IPS-18a (cell line): ENCODE data around the gene OSBP2.

Source experiments
- H3K27ac ChIP-seq: one replicate; pipeline ENCODE4 v1.5.1; 2013; ENCODE audit warnings: low read length
- H3K27me3 ChIP-seq: one replicate; pipeline ENCODE4 v1.6.1; 2013; ENCODE audit warnings: mild to moderate bottlenecking, low read length; ENCODE audit not compliant: control insufficient read depth, insufficient read depth
- H3K36me3 ChIP-seq: one replicate; pipeline ENCODE4 v1.6.1; 2013; ENCODE audit warnings: low read depth, low read length; ENCODE audit not compliant: control insufficient read depth
- H3K4me1 ChIP-seq: one replicate; pipeline ENCODE4 v1.6.1; 2013; ENCODE audit warnings: low read depth, low read length; ENCODE audit not compliant: control insufficient read depth
- H3K4me3 ChIP-seq: one replicate; pipeline ENCODE4 v1.5.1; 2013; ENCODE audit warnings: low read length
- H3K9ac ChIP-seq: one replicate; pipeline ENCODE4 v1.6.1; 2013; ENCODE audit warnings: mild to moderate bottlenecking, low read length, moderate library complexity
- H3K9me3 ChIP-seq: one replicate; pipeline ENCODE4 v1.6.1; 2013; ENCODE audit warnings: low read depth, low read length; ENCODE audit not compliant: control insufficient read depth

OSBP2 gene

GRCh38 chr22:30747493-30747892, 52.8 kb downstream of the OSBP2 start:
- no peak overlapping the region for H3K4me3 ChIP-seq
- H3K9me3 ChIP-seq: no peaks in the 10 kb centered on the region
- H3K9ac ChIP-seq: no peak overlapping the region
- H3K27me3 ChIP-seq: no peaks in the 10 kb centered on the region
- H3K36me3 ChIP-seq: no peaks in the 10 kb centered on the region
- no peaks in the 10 kb centered on the region for H3K4me1 ChIP-seq
- H3K27ac ChIP-seq: no peak overlapping the region

GRCh38 chr22:30749272-30749671, 54.6 kb downstream of the OSBP2 start:
- no peaks in the 10 kb centered on the region for H3K36me3 ChIP-seq
- no peaks in the 10 kb centered on the region for H3K27me3 ChIP-seq
- no peak overlapping the region for H3K9ac ChIP-seq
- no peaks in the 10 kb centered on the region for H3K9me3 ChIP-seq
- no peak overlapping the region for H3K4me3 ChIP-seq
- H3K27ac ChIP-seq: no peak overlapping the region
- H3K4me1 ChIP-seq: no peaks in the 10 kb centered on the region

GRCh38 chr22:30749849-30750248, 55.2 kb downstream of the OSBP2 start:
- Histone ChIP-seq H3K36me3 (no peaks in the 10 kb centered on the region), H3K27ac (no peak overlapping the region), H3K9ac (no peak overlapping the region), H3K4me1 (no peaks in the 10 kb centered on the region), H3K4me3 (no peak overlapping the region), H3K9me3 (no peaks in the 10 kb centered on the region), H3K27me3 (no peaks in the 10 kb centered on the region)

- H3K27ac ChIP-seq: no peak overlapping the region
- no peaks in the 10 kb centered on the region for H3K36me3 ChIP-seq
- H3K27me3 ChIP-seq: no peaks in the 10 kb centered on the region
- H3K9me3 ChIP-seq: no peaks in the 10 kb centered on the region
- H3K9ac ChIP-seq: no peak overlapping the region
- H3K4me1 ChIP-seq: no peaks in the 10 kb centered on the region
- no peak overlapping the region for H3K4me3 ChIP-seq
These were observed 56.9 kb downstream of the OSBP2 start for GRCh38 chr22:30751529-30751928.

GRCh38 chr22:30752771-30753170, 58.1 kb downstream of the OSBP2 start:
- no peaks in the 10 kb centered on the region for H3K36me3 ChIP-seq
- H3K27me3 ChIP-seq: no peaks in the 10 kb centered on the region
- H3K9ac ChIP-seq: no peak overlapping the region
- no peak overlapping the region for H3K4me3 ChIP-seq
- H3K27ac ChIP-seq: no peak overlapping the region
- no peaks in the 10 kb centered on the region for H3K9me3 ChIP-seq
- H3K4me1 ChIP-seq: no peaks in the 10 kb centered on the region

- Histone ChIP-seq H3K27ac (no peak overlapping the region), H3K9ac (no peak overlapping the region), H3K27me3 (no peaks in the 10 kb centered on the region), H3K4me3 (no peak overlapping the region), H3K9me3 (no peaks in the 10 kb centered on the region), H3K4me1 (no peaks in the 10 kb centered on the region), H3K36me3 (no peaks in the 10 kb centered on the region)
These were observed 59.0 kb downstream of the OSBP2 start for GRCh38 chr22:30753701-30754100.

- no peaks in the 10 kb centered on the region for H3K36me3 ChIP-seq
- H3K4me1 ChIP-seq: no peaks in the 10 kb centered on the region
- no peaks in the 10 kb centered on the region for H3K9me3 ChIP-seq
- no peaks in the 10 kb centered on the region for H3K27me3 ChIP-seq
- H3K9ac ChIP-seq: no peak overlapping the region
- no peak overlapping the region for H3K27ac ChIP-seq
- no peak overlapping the region for H3K4me3 ChIP-seq
These were observed 59.8 kb downstream of the OSBP2 start for GRCh38 chr22:30754521-30754920.

GRCh38 chr22:30754971-30755758, 60.5 kb downstream of the OSBP2 start:
- Histone ChIP-seq H3K9ac (no peak overlapping the region), H3K36me3 (no peaks in the 10 kb centered on the region)

GRCh38 chr22:30755759-30756124, 61.1 kb downstream of the OSBP2 start:
- Histone ChIP-seq H3K9me3 (no peaks in the 10 kb centered on the region), H3K9ac (no peak overlapping the region), H3K4me3 (no peak overlapping the region), H3K27me3 (no peaks in the 10 kb centered on the region), H3K4me1 (no peaks in the 10 kb centered on the region), H3K36me3 (no peaks in the 10 kb centered on the region), H3K27ac (no peak overlapping the region)

More at GRCh38 chr22:30754971-30755758, 60.5 kb downstream of the OSBP2 start:
- Histone ChIP-seq H3K27me3 (no peaks in the 10 kb centered on the region), H3K27ac (no peak overlapping the region), H3K9me3 (no peaks in the 10 kb centered on the region), H3K4me3 (no peak overlapping the region), H3K4me1 (no peaks in the 10 kb centered on the region)

GRCh38 chr22:30763815-30764673, 69.4 kb downstream of the OSBP2 start:
- Histone ChIP-seq H3K4me1 (no peaks in the 10 kb centered on the region), H3K9ac (no peak overlapping the region), H3K9me3 (no peaks in the 10 kb centered on the region), H3K36me3 (no peaks in the 10 kb centered on the region), H3K27me3 (no peaks in the 10 kb centered on the region), H3K27ac (no peak overlapping the region), H3K4me3 (no peak overlapping the region)

GRCh38 chr22:30767661-30768060, 73.0 kb downstream of the OSBP2 start:
- Histone ChIP-seq H3K27ac (no peak overlapping the region), H3K4me1 (no peaks in the 10 kb centered on the region), H3K36me3 (no peaks in the 10 kb centered on the region), H3K9ac (no peak overlapping the region), H3K9me3 (no peaks in the 10 kb centered on the region), H3K4me3 (no peak overlapping the region), H3K27me3 (no peaks in the 10 kb centered on the region)
